Ishikawa (cell line): ENCODE results near the gene SNX1.

Source experiments
- CEBPB ChIP-seq: IDR thresholded peaks from 2 replicates; pipeline ENCODE4 v1.6.1; 2012
- CREB1 ChIP-seq: IDR thresholded peaks from 2 replicates; pipeline ENCODE4 v1.6.1; 2012; ENCODE audit warnings: low read depth
- EGR1 ChIP-seq: IDR thresholded peaks from 2 replicates; pipeline ENCODE4 v1.6.1; 2012
- EP300 ChIP-seq: IDR thresholded peaks from 2 replicates; pipeline ENCODE4 v1.6.1; 2012; ENCODE audit warnings: borderline replicate concordance
- FOXM1 ChIP-seq: IDR thresholded peaks from 2 replicates; pipeline ENCODE4 v1.6.1; 2012; ENCODE audit warnings: low read depth, borderline replicate concordance
- MAX ChIP-seq: IDR thresholded peaks from 2 replicates; pipeline ENCODE4 v1.6.1; 2012
- NFIC ChIP-seq: IDR thresholded peaks from 2 replicates; pipeline ENCODE4 v1.6.1; 2012
- RAD21 ChIP-seq: IDR thresholded peaks from 2 replicates; pipeline ENCODE4 v1.6.1; 2012; ENCODE audit warnings: low read depth
- TAF1 ChIP-seq: IDR thresholded peaks from 2 replicates; pipeline ENCODE4 v1.6.1; 2012; ENCODE audit warnings: low read depth, mild to moderate bottlenecking
- TCF12 ChIP-seq: IDR thresholded peaks from 2 replicates; pipeline ENCODE4 v1.6.1; 2012; ENCODE audit warnings: low read depth
- TEAD4 ChIP-seq: IDR thresholded peaks from 2 replicates; pipeline ENCODE4 v1.6.1; 2012
- YY1 ChIP-seq: IDR thresholded peaks from 2 replicates; pipeline ENCODE4 v1.6.1; 2012; ENCODE audit warnings: low read depth
- ZBTB7A ChIP-seq: IDR thresholded peaks from 2 replicates; pipeline ENCODE4 v1.6.1; 2012; ENCODE audit warnings: low read depth
- TF ChIP-seq, protein P1 (sequence below): IDR thresholded peaks from 2 replicates; pipeline ENCODE4 v1.6.1; 2012; ENCODE audit warnings: low read depth, mild to moderate bottlenecking

SNX1 gene

DNA sequence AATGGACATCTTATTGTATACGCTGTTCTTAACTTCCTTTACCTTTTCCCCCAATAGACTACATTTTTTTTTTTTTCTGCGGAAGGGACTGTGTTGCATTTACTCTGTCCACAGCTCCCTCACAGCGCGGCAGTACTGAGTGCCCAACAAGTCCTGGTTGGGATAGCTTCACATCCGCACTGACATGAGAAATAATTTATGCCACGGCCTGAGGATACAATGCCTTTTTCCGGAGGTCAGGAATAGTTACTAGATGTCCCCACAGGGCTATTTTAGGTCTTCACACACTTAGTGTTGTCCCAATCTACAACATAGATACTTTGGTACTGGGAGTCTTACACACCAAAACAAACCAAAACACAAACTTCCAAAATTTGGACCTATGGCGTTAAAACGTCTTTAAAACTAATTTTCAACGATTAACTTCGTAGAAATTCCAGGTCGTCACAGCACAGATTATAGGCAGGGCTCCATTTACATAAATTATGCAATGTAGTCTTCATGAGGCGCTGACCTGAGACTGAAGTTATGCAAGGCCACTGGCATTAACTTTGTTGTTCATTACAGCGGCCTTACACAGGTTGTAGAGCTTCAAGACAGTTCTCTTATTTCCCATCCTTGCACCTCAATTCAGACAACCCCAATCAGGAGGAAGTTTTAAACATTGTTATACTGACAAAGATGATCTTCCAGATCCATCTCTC is 68.0 kb downstream of the SNX1 start:
- TF ChIP-seq, protein P1, sequence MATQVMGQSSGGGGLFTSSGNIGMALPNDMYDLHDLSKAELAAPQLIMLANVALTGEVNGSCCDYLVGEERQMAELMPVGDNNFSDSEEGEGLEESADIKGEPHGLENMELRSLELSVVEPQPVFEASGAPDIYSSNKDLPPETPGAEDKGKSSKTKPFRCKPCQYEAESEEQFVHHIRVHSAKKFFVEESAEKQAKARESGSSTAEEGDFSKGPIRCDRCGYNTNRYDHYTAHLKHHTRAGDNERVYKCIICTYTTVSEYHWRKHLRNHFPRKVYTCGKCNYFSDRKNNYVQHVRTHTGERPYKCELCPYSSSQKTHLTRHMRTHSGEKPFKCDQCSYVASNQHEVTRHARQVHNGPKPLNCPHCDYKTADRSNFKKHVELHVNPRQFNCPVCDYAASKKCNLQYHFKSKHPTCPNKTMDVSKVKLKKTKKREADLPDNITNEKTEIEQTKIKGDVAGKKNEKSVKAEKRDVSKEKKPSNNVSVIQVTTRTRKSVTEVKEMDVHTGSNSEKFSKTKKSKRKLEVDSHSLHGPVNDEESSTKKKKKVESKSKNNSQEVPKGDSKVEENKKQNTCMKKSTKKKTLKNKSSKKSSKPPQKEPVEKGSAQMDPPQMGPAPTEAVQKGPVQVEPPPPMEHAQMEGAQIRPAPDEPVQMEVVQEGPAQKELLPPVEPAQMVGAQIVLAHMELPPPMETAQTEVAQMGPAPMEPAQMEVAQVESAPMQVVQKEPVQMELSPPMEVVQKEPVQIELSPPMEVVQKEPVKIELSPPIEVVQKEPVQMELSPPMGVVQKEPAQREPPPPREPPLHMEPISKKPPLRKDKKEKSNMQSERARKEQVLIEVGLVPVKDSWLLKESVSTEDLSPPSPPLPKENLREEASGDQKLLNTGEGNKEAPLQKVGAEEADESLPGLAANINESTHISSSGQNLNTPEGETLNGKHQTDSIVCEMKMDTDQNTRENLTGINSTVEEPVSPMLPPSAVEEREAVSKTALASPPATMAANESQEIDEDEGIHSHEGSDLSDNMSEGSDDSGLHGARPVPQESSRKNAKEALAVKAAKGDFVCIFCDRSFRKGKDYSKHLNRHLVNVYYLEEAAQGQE: no peak
- TF ChIP-seq CEBPB: peak; percentile 40; the same call in 1 of the 2 replicates
- TF ChIP-seq MAX: no peak
- TF ChIP-seq EP300: no peak
- TF ChIP-seq TCF12: no peak
- no peak for TF ChIP-seq EGR1
- no peak for TF ChIP-seq YY1

DNA sequence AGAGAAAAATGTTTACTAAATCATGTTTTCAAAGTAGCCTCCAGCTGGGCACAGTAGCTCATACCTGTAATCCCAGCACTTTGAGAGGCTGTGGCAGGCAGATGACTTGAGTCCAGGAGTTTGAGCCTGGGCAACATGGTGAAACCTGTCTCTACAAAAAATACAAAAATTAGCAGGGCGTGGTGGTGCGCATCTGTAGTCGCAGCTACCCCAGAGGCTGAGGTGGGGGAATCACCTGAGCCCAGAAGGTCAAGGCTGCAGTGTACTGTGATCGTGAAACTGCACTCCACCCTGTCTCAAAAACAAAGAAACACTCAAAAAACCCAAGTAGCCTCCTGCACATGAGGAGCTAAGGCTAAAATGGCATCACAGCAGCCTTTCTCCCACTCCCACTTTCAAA is 68.7 kb downstream of the SNX1 start:
- no peak for TF ChIP-seq EGR1
- TF ChIP-seq, protein P1: no peak
- TF ChIP-seq ZBTB7A: no peak

DNA sequence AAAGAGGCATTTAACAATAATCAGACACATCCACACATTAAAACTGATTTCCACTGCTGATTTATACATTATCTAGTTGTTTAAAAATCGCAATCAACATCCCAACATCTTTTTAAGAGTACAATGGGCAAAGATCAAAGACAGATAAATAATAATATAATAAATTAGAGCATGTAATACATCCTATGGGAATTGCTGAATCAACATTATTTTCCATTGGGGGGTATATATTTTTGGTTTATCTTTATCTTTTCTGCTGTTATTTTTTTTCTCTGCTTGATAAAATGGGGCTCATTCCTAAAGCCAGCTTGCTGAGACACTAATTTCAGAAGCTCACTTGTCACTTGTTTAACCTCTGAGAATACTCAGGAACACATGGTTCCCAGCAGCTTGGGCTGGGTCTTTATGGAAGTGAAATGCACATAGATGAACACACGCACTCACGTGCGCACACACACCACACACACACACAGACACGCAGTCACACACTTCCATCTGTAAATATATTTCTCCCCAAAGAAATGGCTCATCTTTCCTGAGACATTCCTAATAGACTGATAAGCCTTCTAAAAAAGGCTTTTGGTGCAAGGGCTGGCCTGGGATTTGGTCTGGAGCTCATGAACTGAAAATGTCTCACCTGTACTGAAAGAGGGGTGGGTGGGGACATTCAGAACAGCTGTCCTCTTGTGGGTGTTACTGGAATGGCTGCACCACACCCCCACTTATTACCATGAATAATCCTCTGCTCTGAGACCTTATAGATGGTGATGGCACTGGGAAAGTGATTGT is 70.5 kb downstream of the SNX1 start:
- TF ChIP-seq EGR1: no peak
- TF ChIP-seq TAF1: no peak
- no peak for TF ChIP-seq RAD21
- no peak for TF ChIP-seq ZBTB7A
- TF ChIP-seq EP300: no peak
- no peak for TF ChIP-seq CREB1
- TF ChIP-seq YY1: no peak
- TF ChIP-seq TEAD4: no peak
- TF ChIP-seq, protein P1: no peak
- TF ChIP-seq TCF12: no peak
- TF ChIP-seq FOXM1: no peak
- no peak for TF ChIP-seq NFIC

GRCh38 chr15:64180235-64180824 is 84.5 kb downstream of the SNX1 start:
- TF ChIP-seq EP300 (no peak), FOXM1 (no peak), MAX (no peak), NFIC (no peak), TAF1 (no peak), CEBPB (no peak), RAD21 (no peak), CREB1 (no peak), TCF12 (no peak), YY1 (no peak), ZBTB7A (no peak)
- TF ChIP-seq, protein P1: no peak
